GM18508 (cell line): ENCODE data around the gene CDKAL1.
A peak's percentile ranks its signal among the peaks of the same experiment; 100 is the strongest.
"Not testable (repeated sequence)": the region's sequence is repeated elsewhere in the genome, so short reads cannot be mapped to it uniquely, and the experiment has no call there.

Experiments
- ATAC-seq: cut with Tn5 transposase; IDR thresholded peaks from one replicate; pipeline ENCODE4 v1.9.1; 2021; ENCODE audit warnings: moderate number of reproducible peaks; ENCODE audit not compliant: insufficient read depth, unreplicated experiment

CDKAL1 gene

DNA sequence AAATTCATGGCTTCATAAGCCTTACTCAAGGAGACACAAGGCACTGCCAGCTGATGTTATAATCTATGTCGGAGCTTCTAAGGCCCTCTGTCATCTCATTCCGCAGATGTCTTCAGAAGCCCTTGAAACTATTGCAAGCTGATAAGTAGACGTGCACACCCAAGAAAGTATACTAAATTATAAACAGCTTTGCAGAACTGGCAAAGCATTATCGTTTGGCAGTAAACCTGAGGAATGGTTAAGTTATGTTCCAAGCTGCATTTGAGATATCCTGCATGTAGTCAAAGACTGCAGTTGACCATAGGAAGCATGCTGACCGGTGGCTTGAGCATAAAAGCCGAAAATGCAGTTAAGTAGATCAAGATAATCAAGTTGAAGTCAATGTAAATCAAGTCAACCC, 633.5 kb downstream of the CDKAL1 start:
- no peak for ATAC-seq

DNA sequence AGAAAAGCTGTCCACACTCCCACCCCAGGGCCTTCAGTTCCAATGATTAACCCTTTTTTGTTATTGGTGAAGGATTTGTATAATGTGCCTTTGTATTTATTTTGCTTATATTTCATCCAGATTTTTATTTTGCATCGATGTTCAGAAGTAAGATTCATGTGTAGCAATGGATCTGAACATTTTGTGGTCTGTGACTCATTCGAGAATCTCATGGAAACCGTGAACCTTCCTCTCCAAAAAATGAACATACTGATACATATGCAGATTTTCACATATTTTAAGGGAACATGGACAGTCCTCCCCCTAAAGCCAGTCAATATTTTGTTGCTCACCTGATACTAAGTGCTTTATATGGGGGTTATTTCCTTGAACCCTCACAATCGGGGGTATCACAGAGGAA, 637.5 kb downstream of the CDKAL1 start:
- ATAC-seq = no peak

DNA sequence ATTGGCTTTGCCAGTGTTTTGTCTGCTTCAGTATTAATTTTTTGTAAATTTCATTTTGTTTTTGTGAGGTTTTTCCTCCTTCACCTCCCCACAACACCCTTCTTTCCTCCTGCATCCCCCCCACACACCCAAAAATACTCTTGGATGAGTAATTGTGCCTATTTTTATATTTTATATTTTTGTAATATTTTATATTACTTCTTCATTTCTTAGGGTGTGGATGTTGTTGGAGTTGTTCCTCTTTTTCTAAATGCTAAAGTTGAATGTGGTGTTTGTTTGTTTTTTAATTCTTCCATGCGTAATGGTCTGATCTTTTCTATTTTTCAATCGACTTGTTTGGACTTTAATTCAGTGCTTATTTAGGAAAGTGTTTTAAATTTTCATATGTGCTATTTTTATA, 638.8 kb downstream of the CDKAL1 start:
- no peak for ATAC-seq

- no peak for ATAC-seq
These were observed 639.4 kb downstream of the CDKAL1 start for GRCh38 chr6:21173678-21174077.

DNA sequence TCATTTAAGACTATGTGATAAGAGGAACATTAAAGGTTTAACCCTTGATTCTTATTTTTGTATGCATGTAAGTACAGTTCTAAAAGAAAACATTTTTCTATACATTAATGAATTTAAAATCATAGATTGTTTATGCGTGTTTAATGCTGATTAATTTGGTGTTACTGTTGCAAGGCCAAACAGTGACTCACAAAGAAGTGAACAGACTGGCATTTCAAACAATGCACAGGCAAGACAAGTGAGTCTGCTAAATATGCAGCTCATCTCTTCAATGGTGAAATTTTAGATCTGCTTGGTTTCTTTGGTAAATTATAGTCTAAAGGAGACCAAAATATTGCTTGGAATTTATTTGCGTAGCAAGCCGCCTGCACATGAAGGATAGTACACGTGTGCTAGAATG, 641.9 kb downstream of the CDKAL1 start:
- no peak for ATAC-seq

GRCh38 chr6:21180155-21180554, 645.9 kb downstream of the CDKAL1 start:
- peak; percentile 77 for ATAC-seq

DNA sequence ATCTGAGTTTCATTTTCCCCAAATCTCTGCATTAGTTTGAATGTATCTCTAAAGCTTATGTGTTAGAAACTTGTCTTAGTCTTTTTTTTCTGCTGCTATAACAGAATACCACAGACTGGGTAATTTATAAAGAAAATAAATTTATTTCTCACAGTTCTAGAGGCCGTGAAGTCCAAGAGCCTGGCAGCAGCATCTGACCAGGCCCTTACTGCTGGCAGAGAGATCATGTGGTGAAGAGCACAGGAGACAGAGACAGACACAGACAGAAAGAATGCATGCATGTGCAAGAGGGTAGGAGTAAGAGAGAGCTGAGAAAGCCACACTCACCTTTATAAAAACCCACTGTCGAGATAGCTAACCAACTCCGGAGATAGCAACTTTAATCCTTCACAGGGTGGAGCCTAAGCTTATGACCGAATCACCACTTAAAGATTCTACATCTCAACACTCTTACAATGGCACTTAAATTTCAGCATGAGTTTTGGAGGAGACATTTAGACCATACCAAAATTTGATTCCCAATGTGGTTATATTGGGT, 646.6 kb downstream of the CDKAL1 start:
- ATAC-seq = no peak

DNA sequence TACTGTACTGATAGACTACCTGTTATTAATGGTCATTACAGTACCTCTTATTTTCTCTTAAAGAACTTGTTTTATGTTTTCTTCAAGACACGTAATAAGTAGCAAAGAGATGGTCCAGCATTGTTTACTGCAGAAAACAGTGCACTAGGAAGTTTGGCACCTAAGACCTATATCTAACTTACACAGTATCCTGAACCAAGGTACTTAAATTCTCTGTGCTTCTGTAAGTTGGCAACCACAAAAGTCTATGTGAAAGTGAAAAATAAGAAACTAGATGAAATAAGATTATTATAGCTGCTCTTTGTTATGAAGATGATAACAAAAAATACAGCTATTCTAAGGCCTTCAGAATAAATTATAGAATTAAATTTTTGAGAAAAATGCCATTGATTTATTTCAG, 647.6 kb downstream of the CDKAL1 start:
- no peak for ATAC-seq

DNA sequence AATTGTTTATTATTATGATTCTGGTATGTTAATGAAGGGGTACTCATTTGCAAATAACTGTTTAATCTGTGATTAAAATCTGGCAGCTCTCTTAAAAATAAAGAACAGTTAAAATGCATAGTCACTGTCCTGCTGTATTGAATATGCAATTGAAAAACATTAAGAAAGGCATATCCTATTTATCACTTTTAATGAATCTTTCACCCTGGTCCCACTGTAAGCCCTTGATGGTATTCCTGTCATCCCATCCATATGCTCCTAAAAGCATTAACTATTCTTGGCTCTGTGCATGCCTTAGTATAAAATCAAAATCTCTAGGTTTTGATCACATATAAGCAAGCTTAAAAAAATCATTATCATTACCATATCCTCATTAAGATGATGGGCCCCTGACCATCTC, 648.3 kb downstream of the CDKAL1 start:
- no peak for ATAC-seq

DNA sequence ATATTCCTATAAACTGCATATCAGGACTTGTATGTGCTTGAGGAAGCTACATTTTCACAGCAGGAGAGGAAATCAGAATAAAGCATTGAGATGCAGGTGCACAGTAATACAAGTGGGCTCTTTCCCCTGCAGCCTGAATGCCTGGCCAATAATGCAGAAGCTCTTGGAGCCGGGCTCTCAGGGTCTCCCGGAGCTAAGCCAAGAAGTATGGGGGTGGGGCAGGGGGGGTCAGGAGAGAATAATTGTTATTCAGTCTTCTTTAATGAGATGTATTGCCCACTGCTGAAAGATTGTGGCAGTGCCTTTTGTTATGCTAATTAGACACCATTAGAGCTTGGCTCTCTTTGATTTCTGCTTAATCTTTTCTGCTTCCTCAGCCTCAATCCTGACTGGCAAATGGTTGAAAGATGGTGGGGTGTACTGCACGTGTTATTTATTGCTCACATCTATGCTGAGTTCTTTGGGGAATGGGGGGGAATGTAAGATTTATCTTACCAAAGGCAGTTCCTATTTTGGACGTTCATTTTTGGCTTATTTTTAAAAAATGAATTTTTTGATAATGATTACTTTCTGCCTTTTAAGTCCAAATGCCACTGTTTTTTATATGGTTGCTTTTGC, 651.7 kb downstream of the CDKAL1 start:
- ATAC-seq = no peak

DNA sequence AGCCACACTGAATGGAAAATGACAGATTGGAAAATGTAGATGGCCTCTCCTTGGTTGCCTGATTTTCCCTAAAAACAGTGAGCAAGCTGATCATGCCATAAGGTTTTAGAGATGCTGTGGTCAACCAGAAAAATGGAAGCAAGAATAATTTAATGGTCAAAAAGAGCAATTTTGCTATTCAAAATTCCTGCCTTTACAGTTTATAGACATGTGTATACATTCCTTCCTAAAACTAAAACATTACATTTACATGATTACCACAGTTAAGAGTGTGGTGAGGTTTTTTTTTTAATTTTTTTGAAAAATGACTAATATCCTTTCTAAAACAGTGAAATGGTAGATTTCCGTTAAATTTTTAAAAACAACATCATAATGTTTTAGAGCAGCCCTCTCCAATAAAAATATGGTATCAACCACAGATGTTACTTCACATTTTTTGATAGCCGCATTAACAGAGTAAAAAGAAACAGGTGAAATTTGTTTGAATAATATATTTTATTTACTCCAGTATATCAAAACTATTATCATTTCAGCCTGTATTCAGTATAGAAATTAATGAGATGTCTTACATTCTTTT, 652.3 kb downstream of the CDKAL1 start:
- no peak for ATAC-seq

GRCh38 chr6:21187485-21187884, 653.2 kb downstream of the CDKAL1 start:
- ATAC-seq = no peak

GRCh38 chr6:21188505-21189223, 654.4 kb downstream of the CDKAL1 start:
- ATAC-seq = no peak

GRCh38 chr6:21189759-21190158, 655.5 kb downstream of the CDKAL1 start:
- ATAC-seq = no peak

DNA sequence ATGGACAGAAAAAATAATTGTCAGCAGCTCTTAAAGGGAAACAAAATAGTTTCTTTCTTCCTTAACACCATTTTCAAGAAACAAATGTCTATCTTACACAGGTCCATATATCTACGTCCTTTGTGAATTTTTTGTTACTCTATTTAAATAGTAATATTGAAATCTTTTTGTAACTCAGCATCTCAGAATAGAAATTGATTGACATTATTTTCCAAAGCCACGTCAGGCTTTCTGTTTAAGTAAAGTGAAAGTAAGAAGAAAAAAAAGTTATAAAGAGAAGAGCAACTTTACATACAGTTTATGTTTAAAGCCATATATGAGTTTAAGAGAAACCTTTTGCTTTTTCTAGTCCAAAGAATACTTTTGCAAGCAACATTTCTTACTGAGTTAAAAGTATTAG, 656.4 kb downstream of the CDKAL1 start:
- no peak for ATAC-seq

DNA sequence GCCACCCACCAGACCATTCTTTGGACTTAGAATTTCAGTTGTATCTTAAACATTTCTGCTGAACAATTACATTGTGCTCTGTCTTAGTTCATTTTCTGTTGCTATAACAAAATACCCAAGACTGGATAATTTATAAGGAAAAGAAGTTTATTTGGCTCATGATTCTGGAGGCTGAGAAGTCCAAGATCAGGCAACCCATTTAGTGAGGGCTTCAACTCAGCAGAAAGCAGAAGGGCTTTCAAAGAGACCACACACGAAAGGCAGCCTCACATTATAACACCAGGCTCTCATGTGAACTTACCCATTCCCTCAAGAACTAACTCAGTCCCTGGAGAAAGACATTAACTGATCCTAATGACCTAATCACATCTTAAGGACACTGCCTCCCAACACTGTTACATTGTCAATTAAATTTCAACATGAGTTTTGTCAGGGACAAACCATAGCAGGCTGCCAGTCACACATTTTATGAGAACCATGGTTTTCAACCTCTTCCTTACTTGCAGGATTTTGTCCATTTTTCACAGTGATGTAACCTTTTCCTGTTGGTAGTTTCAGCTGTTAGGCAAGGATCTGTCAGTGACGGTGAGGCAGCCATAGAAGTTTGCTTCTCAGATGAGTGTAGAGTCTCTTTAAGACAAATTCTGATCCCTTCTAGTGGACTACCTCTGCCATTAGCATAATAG, 659.7 kb downstream of the CDKAL1 start:
- no peak for ATAC-seq

GRCh38 chr6:21195301-21195700, 661.0 kb downstream of the CDKAL1 start:
- ATAC-seq = not testable (repeated sequence)

- no peak for ATAC-seq
These were observed 663.9 kb downstream of the CDKAL1 start for GRCh38 chr6:21198032-21198640.

GRCh38 chr6:21199262-21199661, 665.0 kb downstream of the CDKAL1 start:
- ATAC-seq = no peak

DNA sequence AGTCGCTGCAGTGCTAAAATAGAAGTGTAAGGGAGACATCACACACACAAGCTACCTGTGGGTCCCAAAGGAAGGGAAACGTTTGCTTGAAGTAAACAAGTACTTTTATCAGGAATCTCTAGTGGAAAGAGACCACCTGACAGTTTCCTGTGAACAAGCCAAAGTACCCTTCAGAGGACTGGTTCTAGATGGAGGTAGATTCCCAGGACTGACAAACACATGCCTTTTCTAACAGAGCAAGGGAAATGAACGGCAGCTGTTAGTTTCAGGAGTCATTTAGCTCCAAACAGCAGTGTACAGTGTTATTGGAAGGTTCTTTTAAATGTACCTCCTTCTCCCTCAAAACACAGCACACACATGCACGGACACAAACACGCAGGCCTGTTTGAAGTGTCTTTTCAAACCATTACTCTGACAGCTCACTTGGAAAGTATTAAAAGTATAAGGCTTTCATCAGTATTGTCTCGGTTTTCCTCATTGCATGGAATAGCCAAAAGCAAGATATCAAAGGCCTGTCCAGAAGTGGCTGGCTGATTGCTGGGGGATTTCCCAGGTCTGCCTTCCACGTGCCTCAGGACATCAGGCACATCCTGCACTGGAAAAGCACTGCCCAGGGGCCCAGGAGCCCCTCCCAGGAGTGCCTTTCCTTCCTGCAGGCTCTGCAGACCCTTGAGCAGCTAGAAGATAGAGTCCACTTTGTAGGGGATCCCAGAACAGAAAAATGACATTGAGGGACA, 666.0 kb downstream of the CDKAL1 start:
- no peak for ATAC-seq
